LNCAP (cell line): ENCODE data around the gene MESP2.

Experiments used
- CTCF ChIP-seq: fragments of 450-650 bp; IDR thresholded peaks from 2 replicates; pipeline ENCODE4 v1.5.1; 2017; ENCODE audit warnings: mild to moderate bottlenecking

MESP2 gene

GRCh38 chr15:89783111-89783860, 7.2 kb downstream of the MESP2 start:
- no peak for TF ChIP-seq CTCF

- no peak for TF ChIP-seq CTCF
Measured at GRCh38 chr15:89783861-89784685, 7.9 kb downstream of the MESP2 start.

GRCh38 chr15:89784686-89784960, 8.5 kb downstream of the MESP2 start:
- no peak for TF ChIP-seq CTCF

GRCh38 chr15:89785064-89785773, 9.1 kb downstream of the MESP2 start:
- no peak for TF ChIP-seq CTCF

GRCh38 chr15:89785774-89786140, 9.6 kb downstream of the MESP2 start:
- no peak for TF ChIP-seq CTCF

GRCh38 chr15:89787944-89788343, 11.8 kb downstream of the MESP2 start:
- TF ChIP-seq CTCF, result no peak

- TF ChIP-seq CTCF, result no peak
Measured at GRCh38 chr15:89790206-89790605, 14.1 kb downstream of the MESP2 start.
